ENCODE results near the gene FGF6. TPM values are rescaled to one million over a fixed set of nuclear protein-coding genes. Genes with fewer than 3 reads are reported as not detected.

FGF6 gene
- total RNA-seq, 1 donor from 2014 or later, result not detected

DNA sequence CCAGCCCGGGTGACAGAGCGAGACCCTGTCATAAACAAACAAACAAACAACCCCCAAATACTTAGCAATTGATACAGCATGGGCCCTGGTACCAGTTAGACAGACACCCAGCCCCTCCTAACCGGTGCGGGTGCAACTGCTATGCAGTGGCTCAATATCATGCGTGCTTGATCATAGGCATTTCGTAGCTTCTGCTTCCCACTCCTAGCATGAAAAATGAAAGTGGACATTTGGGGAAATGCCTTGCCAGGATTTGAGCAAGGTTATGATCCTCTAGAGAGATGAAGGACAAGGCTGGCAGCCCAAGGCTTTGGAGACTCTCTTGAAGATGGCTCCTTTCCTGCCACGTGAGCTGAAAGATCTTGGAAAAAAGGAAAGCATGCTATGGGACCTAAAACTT lies 13.7 kb downstream of the FGF6 start:
- Mint-ChIP-seq H3K9me3 (ENCODE audit: unreplicated experiment) (no peaks in the 10 kb centered on the region), H3K4me1 (ENCODE audit: unreplicated experiment) (peaks cover 5% of the 10 kb centered on the region), H3K27ac (ENCODE audit: unreplicated experiment) (no peak overlapping the region), H3K4me3 (ENCODE audit: unreplicated experiment) (no peak overlapping the region), H3K36me3 (ENCODE audit: low read depth, unreplicated experiment) (no peaks in the 10 kb centered on the region), H3K27me3 (ENCODE audit: unreplicated experiment) (peaks cover under 1% of the 10 kb centered on the region)
- TF ChIP-seq, protein P1, sequence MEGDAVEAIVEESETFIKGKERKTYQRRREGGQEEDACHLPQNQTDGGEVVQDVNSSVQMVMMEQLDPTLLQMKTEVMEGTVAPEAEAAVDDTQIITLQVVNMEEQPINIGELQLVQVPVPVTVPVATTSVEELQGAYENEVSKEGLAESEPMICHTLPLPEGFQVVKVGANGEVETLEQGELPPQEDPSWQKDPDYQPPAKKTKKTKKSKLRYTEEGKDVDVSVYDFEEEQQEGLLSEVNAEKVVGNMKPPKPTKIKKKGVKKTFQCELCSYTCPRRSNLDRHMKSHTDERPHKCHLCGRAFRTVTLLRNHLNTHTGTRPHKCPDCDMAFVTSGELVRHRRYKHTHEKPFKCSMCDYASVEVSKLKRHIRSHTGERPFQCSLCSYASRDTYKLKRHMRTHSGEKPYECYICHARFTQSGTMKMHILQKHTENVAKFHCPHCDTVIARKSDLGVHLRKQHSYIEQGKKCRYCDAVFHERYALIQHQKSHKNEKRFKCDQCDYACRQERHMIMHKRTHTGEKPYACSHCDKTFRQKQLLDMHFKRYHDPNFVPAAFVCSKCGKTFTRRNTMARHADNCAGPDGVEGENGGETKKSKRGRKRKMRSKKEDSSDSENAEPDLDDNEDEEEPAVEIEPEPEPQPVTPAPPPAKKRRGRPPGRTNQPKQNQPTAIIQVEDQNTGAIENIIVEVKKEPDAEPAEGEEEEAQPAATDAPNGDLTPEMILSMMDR (IDR thresholded peaks at IDR 0.05; ENCODE audit: unreplicated experiment), result no peak
- no peak for DNase-seq (ENCODE audit: low spot score)

DNA sequence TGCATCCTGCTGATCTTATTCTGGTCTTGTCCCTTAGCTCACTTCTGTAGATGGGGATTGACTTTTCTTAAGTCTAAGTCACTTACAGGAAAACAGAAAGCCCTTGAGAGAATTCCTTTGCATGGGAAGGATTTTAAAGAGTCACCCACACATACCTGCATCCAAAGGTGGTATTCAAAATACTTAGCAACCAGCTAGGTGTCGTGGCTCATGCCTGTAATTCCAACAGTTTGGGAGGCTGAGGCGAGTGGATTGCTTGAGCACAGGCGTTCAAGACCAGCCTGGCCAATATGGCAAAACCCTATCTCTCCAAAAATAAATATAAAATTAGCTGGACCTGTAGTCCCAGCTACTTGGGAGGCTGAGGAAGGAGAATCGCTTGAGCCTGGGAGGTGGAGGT lies 14.2 kb downstream of the FGF6 start:
- no peak overlapping the region for H3K4me3 Mint-ChIP-seq (ENCODE audit: unreplicated experiment)
- H3K4me1 Mint-ChIP-seq (ENCODE audit: unreplicated experiment), result peaks cover 6% of the 10 kb centered on the region
- no peak for DNase-seq (ENCODE audit: low spot score)
- no peaks in the 10 kb centered on the region for H3K9me3 Mint-ChIP-seq (ENCODE audit: unreplicated experiment)
- TF ChIP-seq, protein P1 (IDR thresholded peaks at IDR 0.05; ENCODE audit: unreplicated experiment), result no peak
- H3K27me3 Mint-ChIP-seq (ENCODE audit: unreplicated experiment), result peaks cover 1% of the 10 kb centered on the region
- no peaks in the 10 kb centered on the region for H3K36me3 Mint-ChIP-seq (ENCODE audit: low read depth, unreplicated experiment)
- no peak overlapping the region for H3K27ac Mint-ChIP-seq (ENCODE audit: unreplicated experiment)

DNA sequence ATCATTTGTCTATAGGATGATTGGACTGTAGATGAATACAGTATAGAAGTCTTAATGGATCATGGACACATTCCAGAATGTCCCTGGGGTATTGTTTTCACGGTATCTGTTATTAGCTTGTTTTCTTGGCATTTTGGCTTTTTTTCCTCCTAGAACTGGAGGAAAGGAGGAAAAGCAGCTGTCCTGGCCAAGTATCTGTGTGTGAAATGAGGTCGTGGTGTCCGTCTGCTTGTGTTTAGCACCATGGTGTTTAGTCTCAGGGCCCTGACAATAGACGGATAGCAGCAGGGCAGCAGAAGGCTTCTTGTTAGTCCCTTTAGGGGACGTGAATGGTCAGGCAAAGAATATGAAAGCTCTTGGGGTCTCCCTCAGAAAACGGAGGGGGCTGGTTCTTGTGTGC lies 21.2 kb downstream of the FGF6 start:
- no peak for DNase-seq (ENCODE audit: low spot score)
- TF ChIP-seq, protein P1 (IDR thresholded peaks at IDR 0.05; ENCODE audit: unreplicated experiment), result no peak
- H3K4me1 Mint-ChIP-seq (ENCODE audit: unreplicated experiment), result peaks cover 5% of the 10 kb centered on the region

DNA sequence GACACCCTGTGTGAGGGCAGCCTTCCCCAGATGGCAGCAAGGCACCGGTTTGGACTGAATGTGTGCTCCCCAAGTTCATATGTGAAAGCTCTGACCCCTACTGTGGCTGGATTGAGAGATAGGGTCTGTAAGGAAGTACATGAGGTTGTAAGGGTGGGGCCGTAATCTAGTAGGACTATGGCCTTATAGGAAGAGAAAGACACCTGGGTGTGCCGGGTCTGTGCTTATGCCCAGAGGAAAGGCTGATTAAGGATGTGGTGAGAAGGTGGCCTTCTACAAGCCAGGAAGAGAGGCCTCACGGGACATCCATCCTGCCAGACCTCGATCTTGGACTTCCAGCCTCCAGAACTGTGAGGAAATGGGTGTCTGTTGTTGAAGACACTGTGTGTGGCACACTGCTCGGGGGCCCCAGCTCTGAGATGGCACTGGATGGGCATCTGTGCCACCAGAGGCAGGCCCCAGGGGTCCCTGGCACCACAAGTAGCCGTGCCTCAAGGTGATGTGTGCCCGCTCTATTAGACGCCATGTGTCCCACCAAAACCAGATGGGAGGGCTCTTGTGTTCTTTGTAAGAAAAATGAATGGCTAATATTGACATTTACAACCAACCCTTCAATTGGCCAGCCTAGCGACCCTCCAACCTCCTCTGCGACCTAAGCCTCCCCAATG lies 22.0 kb downstream of the FGF6 start:
- no peak overlapping the region for H3K4me3 Mint-ChIP-seq (ENCODE audit: unreplicated experiment)
- no peak overlapping the region for H3K27ac Mint-ChIP-seq (ENCODE audit: unreplicated experiment)
- peaks cover 8% of the 10 kb centered on the region for H3K4me1 Mint-ChIP-seq (ENCODE audit: unreplicated experiment)
- DNase-seq (ENCODE audit: low spot score), result no peak
- H3K27me3 Mint-ChIP-seq (ENCODE audit: unreplicated experiment), result peaks cover 1% of the 10 kb centered on the region
- no peaks in the 10 kb centered on the region for H3K9me3 Mint-ChIP-seq (ENCODE audit: unreplicated experiment)
- TF ChIP-seq, protein P1 (IDR thresholded peaks at IDR 0.05; ENCODE audit: unreplicated experiment), result no peak
- no peaks in the 10 kb centered on the region for H3K36me3 Mint-ChIP-seq (ENCODE audit: low read depth, unreplicated experiment)

More for the DNA sequence above, 21.2 kb downstream of the FGF6 start:
- Mint-ChIP-seq H3K27me3 (ENCODE audit: unreplicated experiment) (peaks cover 1% of the 10 kb centered on the region), H3K27ac (ENCODE audit: unreplicated experiment) (no peak overlapping the region), H3K4me3 (ENCODE audit: unreplicated experiment) (no peak overlapping the region), H3K36me3 (ENCODE audit: low read depth, unreplicated experiment) (no peaks in the 10 kb centered on the region), H3K9me3 (ENCODE audit: unreplicated experiment) (no peaks in the 10 kb centered on the region)

DNA sequence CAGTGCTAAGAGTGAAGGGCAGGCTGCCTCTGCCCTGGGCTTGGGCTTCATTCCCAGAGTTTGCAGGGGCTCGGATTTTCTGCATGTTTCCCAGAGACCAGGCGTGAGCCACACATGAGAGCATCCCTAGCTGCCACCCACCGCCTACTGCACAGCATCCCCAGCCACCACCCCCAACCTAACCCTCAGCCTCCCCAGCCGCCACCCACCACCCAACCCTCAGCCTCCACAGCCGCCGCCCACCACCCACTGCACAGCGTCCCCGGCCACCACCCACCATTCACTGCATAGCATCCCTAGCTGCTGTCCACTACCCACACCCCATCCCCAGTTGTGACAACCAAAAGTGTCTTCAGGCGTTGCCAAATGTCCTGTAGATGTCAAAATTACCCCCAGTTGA lies 22.6 kb downstream of the FGF6 start:
- no peak overlapping the region for H3K27ac Mint-ChIP-seq (ENCODE audit: unreplicated experiment)
- no peak for DNase-seq (ENCODE audit: low spot score)
- H3K4me1 Mint-ChIP-seq (ENCODE audit: unreplicated experiment), result peaks cover 8% of the 10 kb centered on the region
- TF ChIP-seq, protein P1 (IDR thresholded peaks at IDR 0.05; ENCODE audit: unreplicated experiment), result no peak
- no peak overlapping the region for H3K4me3 Mint-ChIP-seq (ENCODE audit: unreplicated experiment)
- H3K36me3 Mint-ChIP-seq (ENCODE audit: low read depth, unreplicated experiment), result no peaks in the 10 kb centered on the region
- peaks cover 1% of the 10 kb centered on the region for H3K27me3 Mint-ChIP-seq (ENCODE audit: unreplicated experiment)
- H3K9me3 Mint-ChIP-seq (ENCODE audit: unreplicated experiment), result no peaks in the 10 kb centered on the region
